WERI-Rb-1 (cell line): ENCODE data around the gene DDR1.
"Not testable (repeated sequence)": the region's sequence is repeated elsewhere in the genome, so short reads cannot be mapped to it uniquely, and the experiment has no call there.

Experiments used
- DNase-seq: peaks from one replicate; pipeline ENCODE4 v3.0.0-alpha.2; 2020
- H3K27ac ChIP-seq: fragments of 250-450 bp; sonication (Bioruptor Pico); 2 replicates; pipeline ENCODE4 v1.5.1; 2020; ENCODE audit warnings: mild to moderate bottlenecking, moderate library complexity
- H3K27me3 ChIP-seq: fragments of 250-450 bp; sonication (Bioruptor Pico); 2 replicates; pipeline ENCODE4 v1.5.1; 2021; ENCODE audit warnings: mild to moderate bottlenecking, low read depth, moderate library complexity; ENCODE audit not compliant: insufficient read depth, severe bottlenecking
- H3K36me3 ChIP-seq: fragments of 250-450 bp; sonication (Bioruptor Pico); 2 replicates; pipeline ENCODE4 v1.5.1; 2020; ENCODE audit warnings: mild to moderate bottlenecking, moderate library complexity
- H3K4me3 ChIP-seq: 2 replicates; pipeline ENCODE4 v1.5.1; 2011; ENCODE audit warnings: low read depth, mild to moderate bottlenecking, control low read depth, low read length
- H3K9me3 ChIP-seq: fragments of 250-450 bp; sonication (Bioruptor Pico); 2 replicates; pipeline ENCODE4 v1.5.1; 2021; ENCODE audit warnings: mild to moderate bottlenecking, moderate library complexity; ENCODE audit not compliant: severe bottlenecking
- TF ChIP-seq, protein P1 (sequence below): IDR thresholded peaks from 2 replicates; pipeline ENCODE4 v1.5.1; 2011; ENCODE audit warnings: low read depth, mild to moderate bottlenecking, control low read depth, inconsistent platforms, low read length

Gene DDR1

DNA sequence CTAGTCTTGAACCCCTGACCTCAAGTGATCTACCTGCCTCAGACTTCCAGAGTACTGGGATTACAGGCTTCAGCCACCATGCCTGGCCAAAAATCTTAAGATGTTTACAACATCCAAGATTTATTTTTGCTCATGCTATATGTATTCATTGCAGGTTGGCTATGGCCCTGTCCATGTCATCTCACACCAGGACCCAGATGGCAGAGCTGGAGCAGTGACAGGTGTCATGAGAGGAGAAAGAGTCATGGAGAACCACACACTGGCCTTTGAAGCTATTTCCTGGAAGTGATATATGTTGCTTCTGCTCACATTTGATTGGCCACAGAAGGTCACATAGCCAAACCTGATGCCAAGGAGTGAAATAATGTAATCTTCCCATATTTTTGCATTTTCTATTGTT is 13.8 kb upstream of the DDR1 start:
- Histone ChIP-seq H3K4me3 (no peak overlapping the region), H3K27ac (no peak overlapping the region), H3K9me3 (peaks cover 50% of the 10 kb centered on the region), H3K36me3 (no peaks in the 10 kb centered on the region), H3K27me3 (no peaks in the 10 kb centered on the region)
- DNase-seq: no peak
- TF ChIP-seq, protein P1, sequence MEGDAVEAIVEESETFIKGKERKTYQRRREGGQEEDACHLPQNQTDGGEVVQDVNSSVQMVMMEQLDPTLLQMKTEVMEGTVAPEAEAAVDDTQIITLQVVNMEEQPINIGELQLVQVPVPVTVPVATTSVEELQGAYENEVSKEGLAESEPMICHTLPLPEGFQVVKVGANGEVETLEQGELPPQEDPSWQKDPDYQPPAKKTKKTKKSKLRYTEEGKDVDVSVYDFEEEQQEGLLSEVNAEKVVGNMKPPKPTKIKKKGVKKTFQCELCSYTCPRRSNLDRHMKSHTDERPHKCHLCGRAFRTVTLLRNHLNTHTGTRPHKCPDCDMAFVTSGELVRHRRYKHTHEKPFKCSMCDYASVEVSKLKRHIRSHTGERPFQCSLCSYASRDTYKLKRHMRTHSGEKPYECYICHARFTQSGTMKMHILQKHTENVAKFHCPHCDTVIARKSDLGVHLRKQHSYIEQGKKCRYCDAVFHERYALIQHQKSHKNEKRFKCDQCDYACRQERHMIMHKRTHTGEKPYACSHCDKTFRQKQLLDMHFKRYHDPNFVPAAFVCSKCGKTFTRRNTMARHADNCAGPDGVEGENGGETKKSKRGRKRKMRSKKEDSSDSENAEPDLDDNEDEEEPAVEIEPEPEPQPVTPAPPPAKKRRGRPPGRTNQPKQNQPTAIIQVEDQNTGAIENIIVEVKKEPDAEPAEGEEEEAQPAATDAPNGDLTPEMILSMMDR: no peak

DNA sequence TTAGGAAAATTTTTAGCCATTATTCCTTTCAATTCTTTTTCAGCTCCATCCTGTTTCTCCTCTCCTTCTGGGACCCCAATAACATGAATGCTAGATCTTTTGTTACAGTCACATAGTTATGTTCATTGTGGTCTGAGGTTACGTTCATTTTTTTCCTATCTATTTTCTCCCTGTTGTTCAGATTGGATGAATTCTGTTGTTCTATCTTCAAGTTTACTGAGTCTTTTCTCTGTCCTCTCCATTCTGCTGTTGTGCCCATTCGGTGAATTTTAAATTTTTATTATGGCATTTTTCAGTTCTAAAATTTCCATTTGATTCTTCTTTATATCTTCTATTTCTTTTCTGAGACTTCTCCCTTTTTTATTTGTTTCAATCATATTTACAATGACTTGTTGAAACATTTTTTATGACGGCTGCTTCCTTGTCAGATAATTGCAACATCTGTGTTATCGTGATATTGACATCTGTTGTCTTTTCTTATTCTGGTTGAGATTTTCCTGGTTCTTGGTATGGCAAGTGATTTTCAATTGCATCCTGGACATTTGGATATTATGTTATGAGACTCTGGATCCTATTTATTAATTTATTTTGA is 12.6 kb upstream of the DDR1 start:
- H3K36me3 ChIP-seq: no peaks in the 10 kb centered on the region
- H3K27me3 ChIP-seq: no peaks in the 10 kb centered on the region
- no peak overlapping the region for H3K4me3 ChIP-seq
- TF ChIP-seq, protein P1: no peak
- H3K27ac ChIP-seq: no peak overlapping the region
- H3K9me3 ChIP-seq: peaks cover 50% of the 10 kb centered on the region
- no peak for DNase-seq

DNA sequence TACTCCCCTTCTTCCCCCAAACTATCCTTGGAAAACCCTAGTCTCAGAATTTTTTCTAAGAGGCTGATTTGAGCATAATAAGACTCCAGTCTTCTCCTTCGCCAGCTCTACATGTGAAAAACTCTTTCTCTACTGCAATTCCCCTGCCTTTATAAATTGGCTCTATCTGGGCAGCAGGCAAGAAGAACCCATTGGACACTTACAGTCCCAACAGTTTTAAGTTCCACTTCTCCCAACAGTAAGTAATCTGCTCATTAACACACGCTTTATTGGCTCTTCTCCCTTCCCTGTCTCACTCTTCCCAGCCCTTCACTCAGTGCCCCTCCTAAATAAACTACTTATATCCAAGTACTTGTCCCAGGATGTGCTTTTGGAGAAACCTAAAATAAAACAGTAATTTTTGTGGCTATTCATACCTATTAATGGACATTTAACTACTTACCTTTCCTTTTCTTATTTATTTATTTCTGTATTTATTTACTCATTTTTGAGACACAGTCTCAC is 11.1 kb upstream of the DDR1 start:
- no peak for DNase-seq
- TF ChIP-seq, protein P1: no peak
- Histone ChIP-seq H3K27ac (no peak overlapping the region), H3K4me3 (no peak overlapping the region), H3K9me3 (peaks cover 42% of the 10 kb centered on the region), H3K36me3 (no peaks in the 10 kb centered on the region), H3K27me3 (no peaks in the 10 kb centered on the region)

DNA sequence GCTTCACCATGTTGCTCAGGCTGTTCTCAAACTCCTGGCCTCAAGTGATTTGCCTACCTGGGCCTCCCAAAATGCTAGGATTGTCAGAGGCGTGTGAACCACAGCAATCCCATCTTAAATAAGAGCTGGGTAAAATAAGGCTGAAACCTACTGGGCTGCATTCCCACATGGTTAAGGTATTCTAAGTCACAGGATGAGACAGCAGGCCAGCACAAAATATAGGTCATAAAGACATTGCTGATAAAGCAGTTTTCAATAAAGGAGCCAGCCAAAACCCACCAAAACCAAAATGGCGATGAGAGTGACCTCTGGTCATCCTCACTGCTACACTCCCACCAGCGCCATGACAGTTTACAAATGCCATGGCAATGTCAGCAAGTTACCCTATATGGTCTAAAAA is 10.5 kb upstream of the DDR1 start:
- H3K27me3 ChIP-seq, H3K27ac ChIP-seq, H3K36me3 ChIP-seq, H3K4me3 ChIP-seq, DNase-seq: not testable (repeated sequence)
- peaks cover 37% of the 10 kb centered on the region for H3K9me3 ChIP-seq

DNA sequence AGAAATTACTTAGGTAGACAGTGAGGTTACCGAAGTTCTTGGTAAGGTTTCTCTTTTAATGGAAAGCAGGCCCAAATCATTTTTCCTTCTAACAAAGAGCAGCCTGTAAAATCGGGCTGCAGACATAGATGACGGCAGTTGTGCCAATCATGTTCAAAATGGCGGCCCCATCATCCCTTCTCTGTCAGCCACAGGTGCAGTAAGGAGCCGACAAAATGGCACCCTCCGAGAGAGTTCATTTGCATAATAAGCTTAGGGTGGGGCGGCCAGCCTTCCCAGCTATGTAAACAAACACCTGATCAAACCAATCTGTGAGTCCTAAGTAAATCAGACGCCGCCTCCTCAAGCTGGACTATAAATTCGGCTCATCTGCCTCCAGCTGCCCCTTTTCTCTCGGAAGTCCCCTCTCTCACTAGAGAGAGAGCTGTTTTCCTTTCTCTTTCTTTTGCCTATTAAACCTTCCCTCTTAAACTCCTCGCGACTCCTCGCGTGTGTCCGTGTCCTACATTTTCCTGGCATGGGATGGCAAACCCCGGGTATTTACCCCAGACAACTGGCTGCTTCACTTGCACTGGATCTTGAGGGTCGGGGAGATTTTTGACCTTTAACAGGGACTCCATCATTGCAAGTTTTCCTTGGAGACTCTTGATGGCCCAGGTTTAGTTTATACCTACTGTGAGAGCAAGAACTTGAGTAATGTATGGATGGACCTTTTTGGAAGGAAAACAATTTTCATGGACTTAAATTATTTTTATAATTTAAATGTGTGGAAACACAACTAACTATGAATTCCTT is 8.9 kb upstream of the DDR1 start:
- Histone ChIP-seq H3K27ac (no peak overlapping the region), H3K9me3 (peaks cover 23% of the 10 kb centered on the region), H3K4me3 (no peak overlapping the region), H3K36me3 (no peaks in the 10 kb centered on the region), H3K27me3 (no peaks in the 10 kb centered on the region)
- TF ChIP-seq, protein P1: no peak
- peak; percentile 70 for DNase-seq

DNA sequence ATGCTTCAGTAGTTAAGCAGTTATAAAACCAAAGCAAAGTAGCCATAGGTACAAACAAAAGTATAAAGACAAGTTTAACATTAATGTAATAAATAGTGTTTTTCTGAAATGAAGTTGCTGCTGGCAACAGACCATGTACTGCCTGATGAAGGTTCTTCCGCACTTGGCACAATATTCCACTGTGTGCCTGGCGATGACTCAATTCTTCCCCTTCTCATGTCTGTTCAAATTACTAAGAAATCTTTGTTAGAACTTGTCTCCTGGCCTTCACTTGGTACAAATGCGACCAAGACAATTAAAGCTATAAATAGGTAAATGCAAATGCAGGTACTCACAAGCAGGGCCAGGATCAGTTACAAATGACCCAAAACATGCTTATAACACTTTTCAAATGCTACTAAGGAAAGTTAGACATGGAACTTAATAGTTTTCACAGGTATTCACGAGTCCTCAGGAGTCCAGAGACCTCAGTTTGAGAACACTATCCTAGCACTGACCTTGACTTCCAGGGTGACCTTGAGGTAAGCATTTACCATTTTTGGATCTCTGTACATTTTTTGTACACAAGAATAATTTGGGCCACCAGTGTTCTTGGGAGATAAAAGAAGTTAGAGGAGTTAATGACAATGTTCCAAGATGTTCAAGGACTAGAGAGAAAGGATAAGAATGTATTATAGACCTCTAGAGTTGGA is 8.1 kb upstream of the DDR1 start:
- Histone ChIP-seq H3K4me3 (no peak overlapping the region), H3K9me3 (peaks cover 19% of the 10 kb centered on the region), H3K27ac (no peak overlapping the region), H3K27me3 (no peaks in the 10 kb centered on the region), H3K36me3 (no peaks in the 10 kb centered on the region)
- no peak for DNase-seq
- TF ChIP-seq, protein P1: no peak
